Stimulated activated naive CD8-positive, alpha-beta T cell treated with anti-CD3 and anti-CD28 coated beads, Interleukin-15, amount 100 ng/mL, for 72 hours (primary cell): ENCODE data around the gene RNF175.

Experiments
- ATAC-seq: fragments of 150-1000 bp; cut with Tn5 transposase; 2 replicates; pipeline ENCODE4 v1.10.0; 2021; ENCODE audit warnings: mild to moderate bottlenecking, moderate library complexity
- DNase-seq, 2 donors: peaks; one replicate each; pipeline ENCODE4 v3.0.0; 2021 to 2022
- H3K27ac Mint-ChIP-seq, 2 donors: one replicate each; pipeline ENCODE4 v1.8.0; 2022; ENCODE audit warnings: mild to moderate bottlenecking in 2 of 2, mixed read lengths in 2 of 2, moderate library complexity in 2 of 2
- H3K27me3 Mint-ChIP-seq: one replicate; pipeline ENCODE4 v1.8.0; 2022; ENCODE audit warnings: mixed read lengths
- H3K4me1 Mint-ChIP-seq: one replicate; pipeline ENCODE4 v1.8.0; 2022; ENCODE audit warnings: mild to moderate bottlenecking, mixed read lengths
- H3K4me3 Mint-ChIP-seq, 2 donors: one replicate each; pipeline ENCODE4 v1.8.0; 2022; ENCODE audit warnings: mild to moderate bottlenecking in 2 of 2, mixed read lengths in 2 of 2, moderate library complexity in 1 of 2
- H3K9me3 Mint-ChIP-seq, 2 donors: one replicate each; pipeline ENCODE4 v1.8.0; 2022; ENCODE audit warnings: mixed read lengths in 2 of 2

Gene RNF175

DNA sequence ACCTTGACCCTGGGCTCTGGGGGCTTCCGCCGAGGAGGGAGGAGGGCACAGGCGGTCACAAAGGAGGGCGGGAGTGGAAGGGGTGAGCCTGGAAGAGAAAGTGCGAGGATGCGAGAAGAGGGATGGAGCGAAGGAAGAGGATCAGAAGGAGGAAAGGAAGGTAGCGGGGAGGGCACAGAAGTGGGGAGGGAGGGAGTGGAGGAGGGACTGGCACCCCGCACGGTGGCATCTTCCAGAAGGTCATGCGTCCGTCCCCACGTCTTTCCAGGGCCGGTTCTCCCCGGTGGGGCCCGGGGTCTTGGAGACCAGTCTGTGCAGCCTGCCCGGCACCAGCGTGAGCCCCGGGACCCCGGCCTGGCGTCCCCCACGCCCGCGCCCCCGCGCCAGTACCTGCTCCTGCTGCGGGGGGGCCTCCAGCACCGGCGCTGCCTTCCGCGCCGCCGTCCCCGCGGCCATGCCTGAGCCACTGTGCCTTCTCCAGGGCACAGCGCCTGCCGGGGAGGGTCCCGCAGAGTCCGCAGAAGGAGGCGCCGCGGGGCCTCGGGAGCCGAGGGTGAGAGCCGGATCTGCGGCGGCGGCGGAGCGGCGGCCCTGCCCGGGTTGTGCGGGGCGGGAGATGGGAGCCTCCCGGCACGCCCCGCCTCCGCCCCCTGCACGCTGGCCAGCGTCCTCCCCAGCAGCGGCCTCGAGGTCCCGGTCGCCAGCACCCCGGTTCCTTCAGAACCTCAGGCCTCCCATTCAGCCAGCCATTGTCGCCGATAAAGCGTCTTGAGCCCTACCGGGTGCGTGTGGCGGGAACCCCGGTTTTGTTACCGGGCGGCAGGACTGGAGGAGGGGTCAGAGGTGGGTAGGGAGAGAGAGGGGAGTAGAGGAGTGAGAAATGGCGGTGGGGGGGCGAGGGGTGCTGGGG lies at the start of gene RNF175:
TSS of gene RNF175 (minus strand) at position 618 of the 910 bp plus-strand sequence. CDS start at position 456, 162 bp downstream.
- Mint-ChIP-seq H3K27ac (no peak within 1 kb of the TSS), H3K4me3 (peak within 1 kb of the TSS; percentile 62 to 69), H3K9me3 (no peaks in the 10 kb centered on the region), H3K27me3 (peaks cover 77% of the 10 kb centered on the region), H3K4me1 (peaks cover 19% of the 10 kb centered on the region)
- DNase-seq, result peak in 1 of 2 donors; percentile 14
- ATAC-seq, result peak; percentile 60

DNA sequence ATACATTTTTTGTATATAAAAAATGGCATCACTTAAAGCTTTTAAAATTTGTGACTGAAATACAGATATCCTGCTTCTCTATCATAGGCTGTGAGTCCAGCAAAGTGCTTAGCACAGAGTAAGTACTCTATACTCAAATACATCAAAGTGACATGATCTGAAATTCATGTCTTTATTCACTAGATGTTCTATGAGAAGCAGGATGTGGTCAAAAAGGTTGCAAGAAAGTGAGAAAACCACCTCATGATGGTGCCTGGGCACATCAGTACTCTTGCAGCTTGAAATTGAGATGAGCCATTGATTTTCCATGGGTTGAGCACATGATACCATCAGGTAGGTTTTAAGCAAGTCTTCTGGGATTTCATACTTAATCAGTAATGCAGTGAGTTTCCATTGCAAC lies 49.5 kb upstream of the RNF175 start:
- no peak overlapping the region for H3K4me3 Mint-ChIP-seq
- H3K27ac Mint-ChIP-seq, result no peak overlapping the region
- H3K4me1 Mint-ChIP-seq, result peaks cover 27% of the 10 kb centered on the region
- ATAC-seq (peak; percentile 98), DNase-seq (peak; percentile 23 to 55)
- H3K27me3 Mint-ChIP-seq, result no peaks in the 10 kb centered on the region
- peaks cover 0 to 7% of the 10 kb centered on the region in 2 donors for H3K9me3 Mint-ChIP-seq

DNA sequence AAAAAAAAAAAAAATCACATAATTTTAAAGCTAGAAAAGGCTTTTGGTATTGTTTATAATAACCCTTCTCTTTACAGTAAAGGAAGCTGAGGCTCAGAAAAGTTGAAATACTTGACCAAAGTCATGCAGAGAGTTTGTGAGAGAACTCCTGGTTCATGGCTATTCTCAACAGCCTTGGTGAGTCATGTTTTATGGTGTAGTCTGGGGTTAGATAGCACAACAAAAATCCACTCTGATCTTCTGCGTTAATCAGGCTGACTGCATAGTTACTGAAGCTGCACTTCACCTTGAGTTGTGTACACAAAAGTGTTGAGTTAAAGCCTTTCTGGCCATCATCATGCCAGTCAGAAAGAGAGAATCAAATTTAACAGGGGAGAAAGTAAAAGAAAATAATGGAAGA lies 48.4 kb upstream of the RNF175 start:
- ATAC-seq (peak; percentile 21), DNase-seq (no peak)
- H3K4me1 Mint-ChIP-seq, result peaks cover 27% of the 10 kb centered on the region
- H3K27me3 Mint-ChIP-seq, result no peaks in the 10 kb centered on the region
- no peak overlapping the region for H3K27ac Mint-ChIP-seq
- H3K9me3 Mint-ChIP-seq, result peaks cover 0 to 7% of the 10 kb centered on the region in 2 donors
- no peak overlapping the region for H3K4me3 Mint-ChIP-seq

DNA sequence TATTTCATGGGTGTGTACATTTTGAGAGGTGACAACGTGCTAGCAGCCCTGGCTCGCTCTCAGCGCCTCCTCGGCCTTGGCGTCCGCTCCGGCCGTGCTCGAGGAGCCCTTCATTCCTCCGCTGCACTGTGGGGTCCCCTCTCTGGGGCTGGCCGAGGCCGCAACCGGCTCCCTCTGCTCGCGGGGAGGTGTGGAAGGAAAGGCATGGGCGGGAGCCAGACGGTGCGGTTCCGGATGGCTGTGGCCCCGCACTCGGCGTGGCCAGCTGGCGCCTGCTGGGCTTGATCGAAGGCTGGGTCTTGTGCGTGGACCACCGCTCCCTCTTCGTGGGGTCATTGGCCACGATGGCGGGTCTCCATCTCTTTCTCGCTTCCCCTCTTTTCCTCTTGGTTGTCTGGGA lies 46.2 kb upstream of the RNF175 start:
- no peak for DNase-seq
- peaks cover 27% of the 10 kb centered on the region for H3K4me1 Mint-ChIP-seq

DNA sequence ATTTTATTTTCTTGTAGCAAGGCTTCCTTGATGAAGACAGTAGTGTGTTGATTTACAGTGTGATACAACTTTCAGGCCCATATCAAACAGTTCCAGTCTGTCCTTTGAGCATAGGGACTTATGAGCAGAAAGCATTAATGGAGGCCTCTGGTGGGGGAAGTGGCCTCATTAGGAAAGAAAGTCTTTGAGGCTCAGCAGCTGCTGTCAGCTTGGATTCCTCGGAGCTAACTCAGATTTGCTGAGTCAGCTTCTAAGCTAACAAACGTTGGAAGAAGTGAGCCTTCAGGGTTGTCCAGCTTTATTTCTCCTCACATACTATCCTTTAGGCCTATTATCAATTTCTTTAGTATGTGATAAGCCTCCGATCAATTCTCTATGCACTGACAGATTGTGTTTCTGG lies 44.9 kb upstream of the RNF175 start:
- peaks cover 3% of the 10 kb centered on the region for H3K27me3 Mint-ChIP-seq
- ATAC-seq (no peak), DNase-seq (no peak)
- H3K9me3 Mint-ChIP-seq, result peaks cover 0 to 7% of the 10 kb centered on the region in 2 donors
- peaks cover 22% of the 10 kb centered on the region for H3K4me1 Mint-ChIP-seq
- H3K4me3 Mint-ChIP-seq, result no peak overlapping the region
- H3K27ac Mint-ChIP-seq, result no peak overlapping the region

More for the DNA sequence above, 46.2 kb upstream of the RNF175 start:
- no peak overlapping the region for H3K4me3 Mint-ChIP-seq
- H3K27ac Mint-ChIP-seq, result no peak overlapping the region
- ATAC-seq, result no peak
- no peaks in the 10 kb centered on the region for H3K27me3 Mint-ChIP-seq
- peaks cover 0 to 7% of the 10 kb centered on the region in 2 donors for H3K9me3 Mint-ChIP-seq

DNA sequence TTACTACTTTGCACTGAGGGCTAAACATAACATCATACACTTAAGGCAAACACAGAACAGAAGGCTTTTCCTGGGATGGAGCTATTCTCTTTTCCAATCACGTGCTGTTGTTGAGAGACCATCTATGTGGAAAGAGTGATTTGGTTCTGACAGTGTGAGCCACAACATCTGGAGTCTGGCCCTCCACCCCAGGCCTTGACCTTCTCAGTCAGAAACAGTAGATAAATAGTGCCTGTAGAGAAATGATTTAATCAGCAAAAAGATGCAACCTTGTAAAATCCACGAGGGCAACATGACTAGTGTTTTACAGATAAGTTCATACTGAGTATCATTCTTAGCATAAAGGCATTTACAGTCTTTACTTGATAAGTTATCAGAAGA lies 39.9 kb upstream of the RNF175 start:
- no peak for ATAC-seq
- Mint-ChIP-seq H3K27me3 (peaks cover 54% of the 10 kb centered on the region), H3K4me3 (no peak overlapping the region), H3K9me3 (no peaks in the 10 kb centered on the region), H3K27ac (no peak overlapping the region), H3K4me1 (no peaks in the 10 kb centered on the region)
- no peak for DNase-seq

DNA sequence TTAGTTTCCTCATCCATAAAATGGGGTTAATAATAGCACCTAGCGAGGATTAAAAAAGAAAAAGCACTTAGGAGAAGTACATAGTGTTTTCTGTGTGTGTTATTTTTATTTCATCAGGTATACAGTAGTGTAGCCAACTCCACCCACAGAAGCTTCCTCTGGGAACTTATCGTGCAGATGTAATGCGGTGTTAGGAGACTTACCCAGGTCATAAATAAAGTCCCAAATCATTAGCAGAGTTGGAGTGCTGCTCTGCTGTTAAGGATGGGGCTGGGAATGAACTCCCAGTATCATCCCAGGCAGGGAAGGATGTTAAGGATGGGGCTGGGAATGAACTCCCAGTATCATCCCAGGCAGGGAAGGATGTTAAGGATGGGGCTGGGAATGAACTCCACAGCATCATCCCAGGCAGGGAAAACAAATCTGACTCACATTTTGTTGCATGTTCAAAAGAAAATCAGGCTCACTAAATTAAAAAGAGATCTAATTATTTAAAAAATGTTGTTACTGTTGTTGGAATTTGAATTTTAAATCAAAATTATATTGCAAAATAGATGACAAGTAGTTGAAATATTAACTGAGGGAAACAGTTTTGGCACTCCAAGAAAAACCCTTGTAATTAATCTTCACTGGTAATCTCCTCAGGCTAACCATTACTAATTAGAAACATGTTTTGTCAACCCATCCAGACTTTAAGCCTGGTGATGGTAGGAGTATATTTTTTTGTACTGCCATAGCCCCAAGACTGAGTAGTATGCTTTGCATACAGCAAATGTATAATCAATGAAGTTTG lies 39.3 kb upstream of the RNF175 start:
- no peak for DNase-seq
- Mint-ChIP-seq H3K9me3 (no peaks in the 10 kb centered on the region), H3K27me3 (peaks cover 60% of the 10 kb centered on the region), H3K4me3 (no peak overlapping the region), H3K4me1 (no peaks in the 10 kb centered on the region), H3K27ac (no peak overlapping the region)
- ATAC-seq, result no peak

DNA sequence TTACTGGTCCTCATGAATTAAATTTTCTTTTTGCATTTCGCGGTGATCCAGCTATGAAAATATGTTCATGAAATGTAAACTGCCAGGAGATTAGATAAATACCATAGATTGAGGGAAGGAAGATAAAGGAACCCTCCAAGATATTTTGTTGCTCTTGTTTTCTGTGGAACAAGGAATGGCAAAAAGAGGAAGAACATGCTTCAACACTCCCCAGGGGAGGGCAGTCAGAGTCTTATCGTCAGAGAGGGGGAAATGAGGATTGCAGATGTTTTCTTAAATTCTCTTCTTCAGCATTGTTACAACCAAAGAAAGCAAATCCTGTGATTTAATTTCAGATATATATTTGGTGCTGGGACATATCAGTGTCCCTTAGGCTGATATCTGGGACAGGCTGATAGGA lies 38.6 kb upstream of the RNF175 start:
- no peak for DNase-seq
- Mint-ChIP-seq H3K27me3 (peaks cover 66% of the 10 kb centered on the region), H3K27ac (no peak overlapping the region), H3K9me3 (no peaks in the 10 kb centered on the region), H3K4me3 (no peak overlapping the region), H3K4me1 (no peaks in the 10 kb centered on the region)
- ATAC-seq, result no peak

DNA sequence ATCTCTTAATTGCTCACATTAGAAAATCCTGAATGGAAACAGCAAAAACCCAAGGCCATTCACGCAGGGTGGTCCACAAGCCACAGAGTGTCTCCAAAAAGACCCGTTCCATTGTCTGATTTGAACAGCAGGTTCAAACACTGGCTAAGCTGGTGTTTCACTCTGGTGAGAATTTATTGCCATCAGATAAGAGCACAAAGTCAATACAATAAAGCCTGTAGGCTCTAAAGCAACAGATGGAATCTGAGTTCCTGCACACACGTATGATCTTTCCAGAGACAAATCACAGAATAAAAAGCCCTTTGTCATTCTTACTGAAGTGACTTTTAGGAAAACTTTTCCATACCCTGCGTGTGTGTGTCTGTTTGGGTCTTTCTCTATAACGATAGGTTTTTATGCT lies 34.2 kb upstream of the RNF175 start:
- peaks cover 100% of the 10 kb centered on the region for H3K27me3 Mint-ChIP-seq
- ATAC-seq (no peak), DNase-seq (no peak)
- H3K4me3 Mint-ChIP-seq, result no peak overlapping the region
- no peaks in the 10 kb centered on the region for H3K9me3 Mint-ChIP-seq
- peaks cover 44% of the 10 kb centered on the region for H3K4me1 Mint-ChIP-seq
- H3K27ac Mint-ChIP-seq, result no peak overlapping the region

DNA sequence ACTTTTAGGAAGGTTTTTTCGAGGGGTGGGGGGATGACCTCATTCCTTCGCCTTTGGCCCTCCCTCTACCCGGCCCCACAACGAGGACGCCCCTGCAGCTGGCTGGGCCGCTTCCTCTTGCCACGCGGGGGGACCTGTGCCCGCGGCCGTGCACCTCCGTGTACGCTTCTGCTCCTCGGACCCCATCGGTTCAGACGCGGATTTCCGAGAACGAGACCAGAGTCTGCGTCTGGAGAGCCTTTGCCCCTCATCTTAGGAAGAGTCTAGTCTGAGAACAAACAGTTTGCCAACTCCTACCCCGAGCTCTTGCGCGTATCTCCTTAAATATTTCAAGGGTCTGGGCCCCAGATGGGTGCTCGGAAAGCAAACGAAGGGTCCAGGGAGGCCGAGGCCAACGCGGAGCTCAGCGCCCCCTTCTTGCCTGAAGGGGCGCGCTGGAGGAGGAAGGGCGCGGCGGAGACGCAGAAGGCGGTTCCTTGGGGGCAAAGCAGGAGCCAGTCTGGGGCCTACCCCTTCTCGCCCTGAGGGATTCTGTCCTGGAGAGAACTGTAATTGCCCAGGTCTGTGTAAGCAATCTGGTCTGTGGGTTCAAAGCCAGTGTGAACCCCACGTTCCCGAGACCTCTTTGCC lies 32.9 kb upstream of the RNF175 start:
- ATAC-seq (peak; percentile 29), DNase-seq (no peak)
- Mint-ChIP-seq H3K27me3 (peaks cover 100% of the 10 kb centered on the region), H3K4me3 (peak overlapping the region; percentile 81 to 85), H3K4me1 (peaks cover 56% of the 10 kb centered on the region), H3K27ac (no peak overlapping the region), H3K9me3 (no peaks in the 10 kb centered on the region)

DNA sequence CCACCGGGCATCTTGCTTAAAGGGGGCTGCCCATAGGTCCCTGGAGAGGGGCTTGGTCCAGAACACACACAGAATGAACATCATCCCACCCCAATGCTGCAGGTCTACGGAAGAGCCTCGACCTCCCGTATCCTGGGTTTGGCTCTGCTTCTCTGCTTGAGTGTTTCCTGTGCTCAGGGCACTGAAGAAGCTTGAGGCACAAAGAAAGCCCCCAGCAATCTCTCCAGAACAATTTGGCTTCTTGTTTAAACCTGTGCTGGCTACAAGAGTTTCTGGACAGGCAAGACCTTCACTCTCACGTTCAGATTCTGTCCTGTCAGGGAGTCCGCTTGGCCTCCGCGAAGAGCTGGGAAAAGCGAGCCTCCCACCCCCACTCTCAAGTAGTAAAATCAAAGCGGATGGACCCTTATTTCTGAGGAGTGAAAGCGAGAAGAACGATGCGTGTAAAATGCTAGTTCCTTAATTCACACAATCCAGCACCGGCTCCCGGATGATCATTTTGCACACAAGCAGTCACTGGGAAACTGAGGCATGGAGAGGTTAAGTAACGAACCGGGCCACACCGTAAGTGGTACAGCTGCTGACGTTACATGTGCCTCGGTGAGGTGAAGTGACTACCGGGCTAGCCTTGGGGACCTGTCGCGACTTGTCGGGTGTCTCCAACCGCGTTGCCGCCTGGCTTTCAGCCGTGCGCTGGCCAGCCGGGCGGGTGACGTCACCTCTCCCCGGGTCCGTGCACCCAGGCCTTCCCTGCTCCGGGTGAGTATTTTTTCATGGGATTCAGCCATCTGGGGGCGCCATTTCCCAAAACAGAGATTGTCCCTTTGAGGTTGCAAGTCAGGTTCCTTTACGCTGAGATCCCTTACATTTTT lies 32.2 kb upstream of the RNF175 start:
- DNase-seq (peak in 1 of 2 donors; percentile 57), ATAC-seq (peak; percentile 47)
- H3K9me3 Mint-ChIP-seq, result no peaks in the 10 kb centered on the region
- H3K4me1 Mint-ChIP-seq, result peaks cover 59% of the 10 kb centered on the region
- peak overlapping the region; percentile 81 to 85 for H3K4me3 Mint-ChIP-seq
- no peak overlapping the region for H3K27ac Mint-ChIP-seq
- peaks cover 100% of the 10 kb centered on the region for H3K27me3 Mint-ChIP-seq

DNA sequence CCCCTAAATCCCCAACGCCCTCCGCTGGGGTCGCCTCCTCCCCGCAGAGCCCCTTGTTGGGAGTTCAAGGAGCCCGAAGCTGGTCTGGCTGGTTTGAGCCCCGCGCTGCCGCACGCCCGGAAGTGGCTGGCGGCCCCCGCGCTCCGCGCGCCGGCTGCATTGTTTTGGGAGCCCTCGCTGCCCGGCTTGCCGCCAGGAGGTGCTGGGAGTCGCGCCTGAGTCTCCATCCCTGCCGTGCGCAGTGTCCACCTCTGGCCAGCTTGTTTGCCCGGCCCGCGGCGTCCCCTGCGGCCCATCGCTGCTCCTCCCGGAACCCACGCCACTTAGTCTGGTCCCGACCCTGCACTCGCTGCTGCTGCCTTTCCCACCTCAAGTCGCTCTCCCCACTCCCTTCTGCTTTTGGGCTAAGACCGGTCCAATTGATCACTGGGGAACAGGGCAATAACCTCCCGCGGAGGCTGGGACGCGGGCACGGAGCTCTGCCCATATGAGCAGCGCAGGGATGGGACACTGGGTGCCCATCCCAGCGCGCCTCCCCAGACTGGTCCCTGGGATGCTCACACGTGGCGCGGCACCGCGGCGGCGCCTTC lies 31.2 kb upstream of the RNF175 start:
- ATAC-seq (peak; percentile 68), DNase-seq (peak; percentile 45 to 50)
- peaks cover 59% of the 10 kb centered on the region for H3K4me1 Mint-ChIP-seq
- H3K4me3 Mint-ChIP-seq, result peak overlapping the region; percentile 81 to 85
- peaks cover 100% of the 10 kb centered on the region for H3K27me3 Mint-ChIP-seq
- peak overlapping the region in 1 of 2 donors; percentile 65 for H3K27ac Mint-ChIP-seq
- no peaks in the 10 kb centered on the region for H3K9me3 Mint-ChIP-seq

DNA sequence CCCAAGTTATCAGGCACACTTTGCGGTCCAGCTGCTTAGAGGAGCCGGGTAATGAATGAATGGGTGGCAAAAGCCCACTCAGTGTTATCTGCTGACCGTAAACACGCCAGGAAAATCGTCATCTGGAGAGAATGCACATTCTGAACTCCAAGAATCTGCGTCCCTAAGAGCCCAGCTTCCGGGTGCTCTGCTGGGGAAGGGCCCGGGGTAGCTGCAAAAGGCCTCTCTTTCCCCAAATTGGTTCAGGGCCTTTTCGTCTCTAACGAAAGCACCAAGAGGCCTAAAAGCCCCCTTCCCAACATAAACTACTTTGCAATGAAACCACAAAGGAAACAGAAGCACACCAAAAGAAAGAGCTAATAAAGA lies 30.7 kb upstream of the RNF175 start:
- Mint-ChIP-seq H3K9me3 (no peaks in the 10 kb centered on the region), H3K27ac (no peak overlapping the region), H3K4me3 (peak overlapping the region; percentile 49 to 85), H3K4me1 (peaks cover 59% of the 10 kb centered on the region), H3K27me3 (peaks cover 98% of the 10 kb centered on the region)
- DNase-seq, result no peak
- ATAC-seq, result no peak

DNA sequence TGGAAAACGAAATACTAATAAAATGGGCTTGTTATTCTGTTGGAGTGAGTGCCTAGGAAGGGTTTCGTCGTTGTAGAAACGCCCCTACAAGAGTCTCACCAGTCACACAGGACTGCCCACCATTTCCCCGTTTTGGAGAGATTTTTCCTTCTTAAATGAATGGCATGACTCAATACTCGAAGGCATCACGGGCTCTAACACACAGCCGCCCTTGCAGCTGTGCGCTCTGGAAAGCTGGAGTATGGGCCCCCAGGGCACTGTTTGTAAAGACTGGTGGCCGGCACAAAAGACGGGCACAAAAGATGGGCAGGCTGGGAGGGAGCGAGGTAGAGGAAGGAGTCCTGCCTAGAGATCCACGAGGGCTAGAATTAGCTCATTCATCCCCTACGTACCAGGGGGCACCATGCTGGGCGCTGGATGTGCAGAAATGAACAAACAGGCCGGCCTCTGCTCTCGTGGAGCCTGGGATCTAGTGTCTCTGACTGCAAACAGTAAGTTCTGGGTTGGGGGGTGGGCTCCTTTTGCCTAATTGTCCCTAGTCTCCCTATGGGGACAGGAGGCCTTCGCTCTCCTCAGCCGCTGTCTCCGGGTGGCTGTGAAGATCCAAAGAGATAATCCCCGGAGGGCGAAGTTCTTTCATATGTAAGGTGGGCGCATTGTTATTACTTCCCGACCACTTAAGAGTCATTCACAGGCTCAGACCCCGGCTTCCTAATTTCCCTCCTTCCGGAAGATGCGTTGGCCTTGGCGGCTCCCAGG lies 30.1 kb upstream of the RNF175 start:
- DNase-seq (no peak), ATAC-seq (no peak)
- Mint-ChIP-seq H3K27me3 (peaks cover 92% of the 10 kb centered on the region), H3K9me3 (no peaks in the 10 kb centered on the region), H3K27ac (no peak overlapping the region), H3K4me3 (peak overlapping the region; percentile 49 to 85), H3K4me1 (peaks cover 59% of the 10 kb centered on the region)
